HG03469 (cell line): Measurements from ENCODE around the gene TNRC6C.

Experiments used
- ATAC-seq: cut with Tn5 transposase; IDR thresholded peaks from one replicate; pipeline ENCODE4 v1.9.1; 2021; ENCODE audit warnings: mild to moderate bottlenecking, moderate library complexity, moderate number of reproducible peaks; ENCODE audit not compliant: unreplicated experiment

The TNRC6C gene

GRCh38 chr17:78012428-78012827 is 53.9 kb downstream of the TNRC6C start:
- no peak for ATAC-seq

GRCh38 chr17:78013683-78014467 is 55.4 kb downstream of the TNRC6C start:
- no peak for ATAC-seq

DNA sequence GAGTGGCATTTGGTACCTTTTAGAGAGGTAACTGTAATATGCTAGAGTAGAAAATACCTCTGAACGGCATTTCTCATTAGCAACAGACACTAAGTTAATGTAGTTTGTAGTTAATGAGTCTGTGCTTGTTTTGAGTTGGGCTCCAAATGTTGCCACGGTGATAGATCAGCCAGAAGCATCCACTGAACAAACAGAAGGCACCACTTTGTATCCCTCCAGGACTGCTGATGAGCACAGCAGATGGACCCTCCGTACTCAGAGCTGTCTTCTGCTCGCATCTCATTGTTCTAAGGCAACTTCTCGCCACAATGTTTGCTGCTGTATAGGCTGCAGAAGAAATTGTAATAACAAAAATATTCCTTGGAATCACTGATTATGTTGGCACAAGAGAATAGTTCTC is 56.1 kb downstream of the TNRC6C start:
- no peak for ATAC-seq

DNA sequence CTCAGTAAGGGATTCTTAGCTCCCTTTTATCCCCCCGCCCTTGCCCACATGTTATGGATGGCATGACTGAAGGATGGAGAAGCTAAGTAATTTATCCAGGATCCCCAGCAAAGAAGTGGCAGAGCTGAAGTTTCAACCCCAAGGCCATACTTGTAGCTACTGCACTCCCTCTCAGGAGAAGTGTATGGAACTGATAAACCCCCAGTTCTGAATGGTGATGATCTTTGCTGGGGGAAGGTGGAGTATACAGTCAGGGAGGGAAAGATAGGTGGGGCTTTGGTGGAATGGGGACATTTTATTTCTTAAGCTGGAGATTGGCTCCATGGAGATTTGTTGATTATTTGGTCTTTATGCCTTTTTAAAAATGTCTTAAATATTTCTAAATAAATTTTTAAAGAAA is 58.3 kb downstream of the TNRC6C start:
- no peak for ATAC-seq

DNA sequence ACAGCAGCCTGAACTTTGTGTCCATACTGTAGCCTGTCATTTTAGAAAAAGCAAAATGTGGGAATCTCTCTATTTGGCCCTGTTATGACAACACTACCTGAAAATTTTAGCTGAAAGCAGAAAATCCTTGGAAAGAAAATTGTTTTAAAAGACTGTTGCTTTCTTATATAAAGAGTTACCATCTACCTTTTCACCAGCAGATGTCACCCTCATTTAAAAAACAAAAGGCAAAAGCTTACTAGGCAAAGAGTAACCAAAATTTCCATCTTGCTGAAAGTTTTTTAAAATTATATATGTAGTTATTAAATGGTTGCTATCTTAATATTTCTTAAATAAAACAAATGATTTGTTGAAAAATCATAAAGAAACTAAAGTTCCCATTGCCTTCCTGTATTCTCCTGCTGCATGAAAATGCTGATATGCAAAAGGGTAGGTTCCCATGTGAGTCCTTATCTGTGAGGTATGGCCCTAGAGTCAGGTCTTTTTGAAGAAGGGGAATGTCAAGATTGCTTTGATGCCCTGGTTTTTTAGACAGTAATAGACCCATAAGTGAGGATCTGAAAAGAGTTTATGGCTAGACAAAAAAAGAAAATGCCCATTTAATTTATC is 61.0 kb downstream of the TNRC6C start:
- no peak for ATAC-seq

DNA sequence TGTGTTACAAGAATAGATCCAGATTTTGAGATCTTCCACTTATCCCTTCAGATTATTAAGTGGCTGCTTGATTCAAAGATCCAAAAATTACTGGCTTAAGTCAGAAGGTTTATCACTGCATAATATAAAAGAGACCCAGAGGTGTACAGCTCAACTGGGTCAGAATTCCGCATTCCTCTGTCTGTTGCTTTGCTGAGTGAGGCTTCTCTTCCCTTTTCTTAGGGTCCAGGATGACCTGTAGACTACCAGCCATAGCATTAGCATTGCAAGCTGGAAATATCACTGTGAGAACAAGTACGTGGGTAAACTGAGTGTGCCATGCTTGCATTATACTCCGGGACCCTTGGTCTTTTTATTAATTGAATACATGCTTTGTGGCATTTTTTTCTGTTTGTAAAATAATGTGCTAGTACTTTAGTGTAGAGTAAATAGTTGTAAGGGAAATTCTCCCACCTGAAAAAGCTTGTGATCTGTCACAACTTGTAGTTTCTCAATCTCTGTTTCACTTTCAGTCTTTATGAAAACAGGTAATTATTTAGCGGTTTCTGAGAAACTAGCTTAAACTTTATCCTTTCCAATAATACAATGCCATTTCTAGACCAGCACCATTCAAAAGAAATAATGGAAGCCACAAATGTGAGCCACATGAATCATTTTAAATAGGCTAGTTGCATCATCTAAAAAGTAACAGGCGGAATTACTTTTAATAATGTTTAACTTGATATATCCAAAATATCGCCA is 61.6 kb downstream of the TNRC6C start:
- no peak for ATAC-seq

DNA sequence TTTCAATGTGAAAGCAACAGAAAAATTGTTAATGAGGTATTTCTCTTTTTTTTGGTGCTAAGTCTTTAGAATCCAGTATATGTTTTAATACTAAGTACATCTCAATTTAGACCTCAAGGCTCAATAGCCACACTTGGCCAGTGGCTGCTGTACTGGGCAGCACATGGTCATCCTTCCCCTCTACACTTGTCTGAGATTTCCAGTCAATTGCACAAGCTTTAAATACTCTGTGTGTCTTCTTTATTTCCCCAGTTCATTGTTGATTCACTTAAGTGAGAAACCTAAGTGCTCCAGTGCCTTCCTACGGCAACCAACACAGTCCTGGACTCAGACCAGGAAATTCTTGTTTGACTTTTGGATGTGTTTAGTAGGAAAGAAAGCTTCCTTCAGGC is 62.2 kb downstream of the TNRC6C start:
- ATAC-seq: no peak

DNA sequence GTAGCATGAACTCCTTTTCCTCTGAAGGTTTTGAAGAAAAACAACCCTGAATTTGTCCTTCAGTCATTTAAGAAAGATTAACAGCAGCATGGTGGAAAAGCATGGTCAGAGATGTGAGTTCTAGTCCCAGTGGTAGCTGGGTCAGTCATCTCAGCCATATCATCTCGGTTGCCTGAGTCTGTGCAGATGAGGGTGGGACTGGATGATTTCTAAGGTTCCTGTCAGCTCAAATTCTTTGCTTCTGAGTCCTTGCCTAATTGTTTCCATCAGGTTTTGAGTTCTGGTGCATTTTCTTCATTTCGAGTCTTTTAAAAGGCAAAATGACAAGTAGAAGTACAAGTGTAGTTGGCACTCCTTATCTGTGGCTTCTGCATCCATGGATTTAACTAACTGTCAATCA is 63.9 kb downstream of the TNRC6C start:
- no peak for ATAC-seq

GRCh38 chr17:78023042-78023441 is 64.5 kb downstream of the TNRC6C start:
- no peak for ATAC-seq

DNA sequence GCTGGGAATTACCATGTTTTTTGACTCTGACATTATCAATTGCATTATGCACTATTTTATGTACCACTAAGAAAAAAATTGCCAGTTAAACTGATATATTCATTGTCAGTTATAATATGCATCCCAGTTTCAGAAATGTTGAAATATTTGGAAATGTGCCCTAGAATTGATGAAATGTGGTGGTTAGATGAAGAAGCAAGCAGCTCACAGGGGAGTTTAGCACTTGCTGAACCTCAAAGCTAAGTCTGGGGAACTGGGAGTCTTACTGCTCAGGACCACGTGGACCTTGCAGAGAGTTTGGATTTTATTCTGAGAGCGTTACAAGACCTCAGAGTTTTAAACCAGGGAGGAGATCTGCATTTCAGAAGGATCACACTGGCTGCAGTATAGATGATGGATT is 67.9 kb downstream of the TNRC6C start:
- ATAC-seq: no peak

DNA sequence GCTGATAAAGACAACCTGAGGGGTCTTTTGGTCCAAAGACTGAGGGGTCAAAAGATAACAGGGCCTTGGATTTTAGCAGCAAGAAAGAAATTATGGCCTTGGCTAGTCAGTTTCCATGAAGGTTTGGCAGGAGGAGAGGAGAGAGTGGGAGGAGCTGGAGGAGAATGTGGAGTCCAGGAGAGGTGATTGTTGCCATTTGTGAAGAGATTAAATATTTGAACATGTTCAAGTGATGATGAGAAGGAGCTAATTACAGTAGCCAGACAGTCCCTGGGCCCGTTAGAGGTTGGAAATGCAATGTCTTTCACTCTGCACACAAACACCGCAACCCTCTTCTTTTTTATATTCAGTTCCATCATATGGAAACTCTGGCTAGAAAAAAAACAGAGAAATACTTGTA is 68.6 kb downstream of the TNRC6C start:
- ATAC-seq: no peak

DNA sequence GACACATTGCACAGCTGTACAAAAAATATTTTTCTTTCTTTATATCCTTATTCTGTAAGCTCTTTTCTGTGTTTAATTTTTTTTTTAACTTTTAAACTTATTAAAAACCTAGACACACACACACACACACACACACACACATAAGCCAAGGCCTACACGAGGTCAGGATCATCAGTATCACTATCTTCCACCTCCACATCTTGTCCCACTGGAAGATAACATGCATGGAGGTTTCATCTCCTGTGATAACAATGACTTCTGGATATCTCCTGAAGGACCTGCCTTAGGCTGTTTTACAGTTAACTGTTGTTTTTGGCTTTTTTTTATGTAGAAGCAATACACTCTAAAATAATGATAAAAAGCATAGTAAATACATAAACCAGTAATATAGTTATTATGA is 71.2 kb downstream of the TNRC6C start:
- no peak for ATAC-seq

DNA sequence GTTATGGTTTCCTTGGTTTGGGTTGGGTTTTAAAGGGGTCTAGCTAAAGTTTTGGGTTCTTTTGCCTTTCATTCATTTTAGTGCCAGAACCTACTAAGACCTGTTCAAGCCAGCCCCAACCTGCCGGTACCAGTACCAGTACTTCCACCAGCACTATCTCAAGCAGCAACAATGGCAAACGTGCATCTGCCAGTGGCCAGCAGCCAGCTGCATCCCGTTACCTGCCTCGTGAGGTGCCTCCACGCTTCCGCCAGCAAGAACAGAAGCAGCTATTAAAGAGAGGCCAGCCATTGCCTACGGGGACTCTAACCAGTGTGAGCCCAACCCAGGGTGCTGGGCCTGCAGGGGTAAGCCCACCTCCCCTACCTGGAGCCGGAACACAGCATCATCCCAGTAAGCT is 72.9 kb downstream of the TNRC6C start:
- no peak for ATAC-seq

GRCh38 chr17:78032166-78032565 is 73.7 kb downstream of the TNRC6C start:
- no peak for ATAC-seq

DNA sequence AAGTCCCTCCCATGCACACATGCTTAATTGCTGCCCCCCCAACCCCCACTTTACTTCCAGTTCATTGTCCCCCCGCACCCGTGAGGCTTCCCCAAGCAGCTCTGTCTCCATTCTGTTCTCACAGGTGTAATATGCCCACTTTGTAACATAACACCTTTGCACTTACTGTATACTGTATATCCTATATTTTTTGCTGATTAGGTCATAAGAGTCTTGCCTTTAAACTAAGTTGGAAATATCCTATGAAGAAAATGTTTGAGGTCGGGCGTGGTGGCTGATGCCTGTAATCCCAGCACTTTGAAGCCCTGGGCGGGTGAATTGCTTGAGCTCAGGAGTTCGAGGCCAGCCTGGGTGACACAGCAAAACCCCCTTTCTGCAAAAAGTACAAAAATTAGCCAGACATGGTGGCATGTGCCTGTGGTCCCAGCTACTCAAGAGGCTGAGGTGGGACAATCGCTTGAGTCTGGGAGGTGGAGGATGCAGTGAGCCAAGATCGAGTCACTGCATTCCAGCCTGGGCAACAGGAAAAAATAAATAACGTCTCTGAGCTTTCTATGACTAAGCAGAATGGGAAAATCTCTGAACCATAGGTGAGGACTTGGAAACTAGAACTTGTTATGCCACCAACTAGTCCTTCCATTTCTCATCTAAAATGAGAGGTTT is 76.1 kb downstream of the TNRC6C start:
- no peak for ATAC-seq

GRCh38 chr17:78037280-78037679 is 78.8 kb downstream of the TNRC6C start:
- ATAC-seq: no peak

DNA sequence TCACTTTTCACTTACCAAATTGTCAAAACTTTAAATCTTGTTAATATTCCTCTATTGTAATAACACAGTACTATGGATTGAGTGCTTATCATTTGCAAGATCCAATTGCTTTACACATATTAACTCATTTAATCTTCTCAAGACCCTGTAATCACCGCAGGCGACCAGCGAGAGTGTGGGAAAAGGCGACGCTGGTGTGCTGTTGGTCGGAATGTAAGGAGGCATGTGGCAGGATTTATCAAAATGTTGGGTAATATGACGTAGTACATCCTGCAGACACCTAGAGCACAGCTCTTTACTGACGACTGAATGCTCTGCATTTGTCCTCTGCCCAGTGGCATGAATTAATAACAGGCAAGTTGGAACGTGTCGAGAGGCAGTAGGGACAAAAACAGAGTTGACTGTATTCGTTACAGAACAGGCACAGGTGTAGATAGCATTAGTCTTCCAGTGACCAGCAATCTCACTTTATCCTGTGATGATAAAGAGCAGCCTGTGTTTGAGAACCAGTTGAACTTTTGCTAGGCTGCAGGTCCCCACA is 80.3 kb downstream of the TNRC6C start:
- ATAC-seq: no peak

GRCh38 chr17:78039581-78039980 is 81.1 kb downstream of the TNRC6C start:
- no peak for ATAC-seq

GRCh38 chr17:78040440-78041385 is 82.2 kb downstream of the TNRC6C start:
- ATAC-seq: no peak
